Calu3 (cell line): ENCODE results near the gene SLC7A6. TPM values are rescaled to one million over a fixed set of nuclear protein-coding genes. Genes with fewer than 3 reads are reported as not detected.

Experiments
- BruUV-seq: library from RNA; stranded (reverse); fragments of 400-500 nt; replicated peaks from 2 replicates; lab custom pipeline; 2021; lab: Mats Ljungman, UMichigan
- CTCF ChIA-PET: fragments of 300-600 bp; sonication (Branson Sonifier 250); formaldehyde crosslinking; loops from one replicate; lab custom pipeline; 2022; ENCODE audit warnings: antibody characterized with exemption; lab: Charles Lee
- DNase-seq: peaks from one replicate; pipeline ENCODE4 v3.0.0; 2022
- H3K27ac Mint-ChIP-seq: one replicate; pipeline ENCODE4 v1.8.0; 2022; ENCODE audit warnings: mixed read lengths; ENCODE audit not compliant: unreplicated experiment
- H3K27me3 Mint-ChIP-seq: one replicate; pipeline ENCODE4 v1.8.0; 2022; ENCODE audit warnings: mixed read lengths; ENCODE audit not compliant: unreplicated experiment
- H3K36me3 Mint-ChIP-seq: one replicate; pipeline ENCODE4 v1.8.0; 2022; ENCODE audit warnings: mild to moderate bottlenecking, moderate library complexity, mixed read lengths; ENCODE audit not compliant: insufficient read depth, unreplicated experiment
- H3K4me1 Mint-ChIP-seq: one replicate; pipeline ENCODE4 v1.8.0; 2022; ENCODE audit warnings: mild to moderate bottlenecking, low read depth, mixed read lengths; ENCODE audit not compliant: unreplicated experiment
- H3K4me3 Mint-ChIP-seq: one replicate; pipeline ENCODE4 v1.8.0; 2022; ENCODE audit warnings: mild to moderate bottlenecking, low read depth, moderate library complexity, mixed read lengths; ENCODE audit not compliant: unreplicated experiment
- H3K9me3 Mint-ChIP-seq: one replicate; pipeline ENCODE4 v1.8.0; 2022; ENCODE audit warnings: low read depth, mixed read lengths; ENCODE audit not compliant: unreplicated experiment
- CTCF ChIP-seq: fragments of 200-600 bp; IDR thresholded peaks from one replicate; pipeline ENCODE4 v1.8.0; 2022; ENCODE audit warnings: antibody characterized with exemption; ENCODE audit not compliant: unreplicated experiment
- intact Hi-C: fragments of 100-400 bp; cut with micrococcal nuclease; formaldehyde crosslinking; loops from one replicate; pipeline ENCODE4 v1.10.0; 2022; ENCODE audit not compliant: unreplicated experiment
- total RNA-seq: library from RNA; stranded (reverse); gene quantifications from 2 replicates; pipeline ENCODE4 v1.2.3, GENCODE V29; 2022

SLC7A6 gene
- total RNA-seq, 1 experiment from 2014 or later: 45.4 TPM

DNA sequence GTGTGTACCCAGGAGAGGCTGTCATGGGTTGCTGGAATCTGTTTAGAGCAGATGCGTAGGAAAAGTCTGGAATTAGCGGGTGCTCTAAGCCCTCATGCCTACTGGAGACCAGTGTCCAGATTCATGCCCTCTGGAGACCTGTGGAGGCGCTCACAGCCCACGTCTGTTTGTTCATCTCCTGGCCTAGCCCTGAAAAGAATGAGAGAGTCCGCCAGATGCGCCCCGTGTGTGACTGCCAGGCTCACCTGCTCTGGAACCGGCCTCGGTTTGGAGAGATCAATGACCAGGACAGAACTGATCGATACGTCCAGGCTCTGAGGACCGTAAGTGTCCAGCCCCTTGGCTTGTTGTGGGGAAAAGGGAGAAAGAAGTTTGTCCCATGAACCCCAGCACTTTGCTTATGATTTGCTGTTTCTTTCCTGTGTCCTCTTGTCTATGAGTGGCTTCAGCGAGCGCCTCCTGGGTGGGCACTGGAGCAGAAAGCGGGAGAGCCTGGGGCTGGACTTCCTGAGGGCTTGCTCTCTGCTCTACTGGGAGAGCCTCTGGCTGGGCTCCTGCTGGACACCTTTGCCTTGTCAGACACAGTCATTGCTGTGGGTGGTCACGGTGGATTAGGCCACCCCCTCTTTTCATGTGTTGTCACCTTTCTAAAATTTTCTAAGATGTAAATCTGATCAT is 81.8 kb downstream of the SLC7A6 start:
- CTCF ChIA-PET: no interaction called here

DNA sequence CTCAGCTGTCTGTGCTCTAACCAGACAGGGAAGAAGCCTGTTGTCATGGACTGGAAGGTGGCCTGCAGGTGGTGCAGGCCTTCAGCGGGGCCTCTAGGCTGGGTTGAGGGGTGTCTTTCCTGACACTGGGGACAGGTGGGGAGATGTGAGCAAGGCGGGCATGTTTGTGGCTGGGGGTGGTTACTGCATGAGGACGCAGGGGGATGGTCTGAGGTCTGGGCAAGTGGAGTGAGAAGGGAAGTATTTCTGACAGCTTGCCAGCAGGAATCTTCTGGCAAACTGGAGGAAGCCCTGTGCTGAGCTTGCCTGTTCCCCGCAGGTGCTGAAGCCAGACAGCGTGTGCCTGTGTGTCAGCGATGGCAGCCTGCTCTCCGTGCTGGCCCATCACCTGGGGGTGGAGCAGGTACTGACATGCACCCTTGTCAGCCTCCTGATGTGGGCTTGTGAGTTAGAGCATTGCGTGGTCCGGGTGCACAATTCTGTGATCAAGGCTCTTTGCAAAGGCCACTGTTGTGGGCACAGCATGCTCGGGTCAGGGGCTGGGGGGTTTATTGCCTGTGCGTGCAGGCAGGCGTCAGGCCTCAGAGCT is 82.7 kb downstream of the SLC7A6 start:
- no TSS peak for BruUV-seq
- H3K36me3 Mint-ChIP-seq: peaks cover 25% of the 10 kb centered on the region
- no peaks in the 10 kb centered on the region for H3K9me3 Mint-ChIP-seq
- no peaks in the 10 kb centered on the region for H3K27me3 Mint-ChIP-seq
- no peak for TF ChIP-seq CTCF
- no peak overlapping the region for H3K4me3 Mint-ChIP-seq
- no peak for DNase-seq
- CTCF ChIA-PET: no interaction called here
- intact Hi-C loops: no loop called here
- no peaks in the 10 kb centered on the region for H3K4me1 Mint-ChIP-seq
- H3K27ac Mint-ChIP-seq: no peak overlapping the region

More for the DNA sequence above, 81.8 kb downstream of the SLC7A6 start:
- TF ChIP-seq CTCF: no peak
- no peaks in the 10 kb centered on the region for H3K4me1 Mint-ChIP-seq
- H3K27me3 Mint-ChIP-seq: no peaks in the 10 kb centered on the region
- DNase-seq: no peak
- no TSS peak for BruUV-seq
- no peak overlapping the region for H3K4me3 Mint-ChIP-seq
- peaks cover 19% of the 10 kb centered on the region for H3K36me3 Mint-ChIP-seq
- intact Hi-C loops: no loop called here
- H3K9me3 Mint-ChIP-seq: no peaks in the 10 kb centered on the region
- no peak overlapping the region for H3K27ac Mint-ChIP-seq

DNA sequence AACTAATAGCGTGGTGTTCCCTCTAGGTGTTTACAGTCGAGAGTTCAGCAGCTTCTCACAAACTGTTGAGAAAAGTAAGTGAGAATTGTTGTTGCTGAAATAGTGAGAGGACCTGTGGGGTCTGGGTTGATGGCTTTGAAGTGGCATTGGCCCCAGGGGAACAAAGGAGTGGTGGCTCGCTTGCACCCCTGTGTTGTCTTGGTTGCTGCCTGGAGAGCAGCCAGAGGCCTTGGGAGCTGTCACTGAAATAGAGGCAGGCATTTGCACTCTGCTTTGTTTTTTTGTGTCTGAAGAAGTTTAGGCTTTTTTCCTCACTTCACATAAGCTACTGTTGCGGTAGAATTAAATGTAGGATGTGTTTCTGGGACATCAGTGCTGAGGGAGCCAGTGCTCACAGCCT is 83.3 kb downstream of the SLC7A6 start:
- TF ChIP-seq CTCF: no peak
- Mint-ChIP-seq H3K4me3 (no peak overlapping the region), H3K27me3 (no peaks in the 10 kb centered on the region), H3K36me3 (peaks cover 30% of the 10 kb centered on the region), H3K27ac (no peak overlapping the region), H3K9me3 (no peaks in the 10 kb centered on the region), H3K4me1 (no peaks in the 10 kb centered on the region)
- no peak for DNase-seq
- BruUV-seq: no TSS peak
- intact Hi-C loops: no loop called here
- CTCF ChIA-PET: no interaction called here

- H3K27ac Mint-ChIP-seq: no peak overlapping the region
- intact Hi-C loops: no loop called here
- no peak for TF ChIP-seq CTCF
- CTCF ChIA-PET: no interaction called here
- H3K36me3 Mint-ChIP-seq: peaks cover 30% of the 10 kb centered on the region
- no peaks in the 10 kb centered on the region for H3K9me3 Mint-ChIP-seq
- H3K4me1 Mint-ChIP-seq: no peaks in the 10 kb centered on the region
- H3K27me3 Mint-ChIP-seq: no peaks in the 10 kb centered on the region
- H3K4me3 Mint-ChIP-seq: no peak overlapping the region
- no TSS peak for BruUV-seq
- DNase-seq: no peak
These were observed 84.5 kb downstream of the SLC7A6 start for GRCh38 chr16:68348639-68349445.
